ENCODE data around the gene TNFRSF1A. TPM values are rescaled to one million over a fixed set of nuclear protein-coding genes. Genes with fewer than 3 reads are reported as not detected.
A peak's percentile ranks its signal among the peaks of the same experiment; 100 is the strongest.

The TNFRSF1A gene
- polyA plus RNA-seq, 2 of the 4 experiments (the other 2 are of a cell fraction) = 416 to 460 TPM

- TF ChIP-seq CTCF (IDR thresholded peaks at IDR 0.05) (no peak), RCOR1 (IDR thresholded peaks at IDR 0.05; ENCODE audit: low read depth, low read length) (no peak), HES2 (IDR thresholded peaks at IDR 0.05) (no peak; the same call in 1 of the 2 replicates), ZFP36 (IDR thresholded peaks at IDR 0.05; ENCODE audit: borderline replicate concordance, partially characterized antibody) (no peak), NFE2L2 (conservative IDR thresholded peaks at IDR 0.05; ENCODE audit: low read length) (peak; percentile 95), MAZ (IDR thresholded peaks at IDR 0.05; ENCODE audit: borderline replicate concordance, low read depth, low read length) (peak; percentile 15; the same call in 1 of the 2 replicates), MAX (IDR thresholded peaks at IDR 0.05) (peak; percentile 97), HOXB5 (CRISPR knock-in tag; IDR thresholded peaks at IDR 0.05) (peak; percentile 20; the same call in 1 of the 2 replicates), ESRRA (IDR thresholded peaks at IDR 0.05; ENCODE audit: borderline replicate concordance, low read length) (no peak), HEYL (CRISPR knock-in tag; IDR thresholded peaks at IDR 0.05) (peak; percentile 15; the same call in 1 of the 2 replicates), FOSL2 (IDR thresholded peaks at IDR 0.05) (peak; percentile 74), FOSL2 (CRISPR knock-in tag; IDR thresholded peaks at IDR 0.05) (peak; percentile 96), ZNF302 (CRISPR knock-in tag; IDR thresholded peaks at IDR 0.05) (no peak), HOXA7 (CRISPR knock-in tag; IDR thresholded peaks at IDR 0.05) (no peak), RFX5 (IDR thresholded peaks at IDR 0.05) (no peak), BHLHE40 (IDR thresholded peaks at IDR 0.05; ENCODE audit: low read depth, low read length) (no peak), RARB (CRISPR knock-in tag; IDR thresholded peaks at IDR 0.05) (no peak; the same call in 1 of the 2 replicates), CBX2 (IDR thresholded peaks at IDR 0.05; ENCODE audit: borderline replicate concordance, low read depth) (no peak), MYC (IDR thresholded peaks at IDR 0.05; ENCODE audit: borderline replicate concordance, low read length) (peak; percentile 98), PBX3 (IDR thresholded peaks at IDR 0.05) (peak; percentile 29), CHD4 (IDR thresholded peaks at IDR 0.05; ENCODE audit: borderline replicate concordance) (no peak), NR3C1 (IDR thresholded peaks at IDR 0.05) (no peak), SMC3 (IDR thresholded peaks at IDR 0.05) (no peak), BCL3 (IDR thresholded peaks at IDR 0.05) (peak; percentile 32), RNF2 (IDR thresholded peaks at IDR 0.05; ENCODE audit: borderline replicate concordance, low read depth) (no peak), JUN (IDR thresholded peaks at IDR 0.05) (peak; percentile 61 to 79), FOXS1 (CRISPR knock-in tag; IDR thresholded peaks at IDR 0.05) (0 out of 2 replicates have a peak, but pooled peaks have one; percentile 28), POLR2AphosphoS2 (conservative IDR thresholded peaks at IDR 0.05; ENCODE audit: low read length) (peak; percentile 81), GATA3 (IDR thresholded peaks at IDR 0.05; ENCODE audit: borderline replicate concordance) (peak; percentile 18; the same call in 1 of the 2 replicates)
These were observed 5.6 kb downstream of the TNFRSF1A start (continued) for GRCh38 chr12:6336079-6336888.
